GM12878 (cell line): ENCODE measurements around the gene ANKRD11. TPM values are rescaled to one million over a fixed set of nuclear protein-coding genes. Genes with fewer than 3 reads are reported as not detected.

ENCODE experiments used
- ATAC-seq: fragments of 200-7000 bp; cut with Tn5 transposase; 3 replicates; pipeline ENCODE4 v1.9.1; 2020; ENCODE audit warnings: mild to moderate bottlenecking, moderate library complexity
- BruUV-seq: library from RNA; stranded (reverse); fragments of 400-500 nt; replicated peaks from 2 replicates; lab custom pipeline; 2021; lab: Mats Ljungman, UMichigan
- CTCF ChIA-PET: fragments of 300-600 bp; sonication (Branson Sonifier 250); formaldehyde crosslinking; extraction: SDS; loops from one replicate; lab custom pipeline; 2021; ENCODE audit warnings: inconsistent platforms; lab: Yijun Ruan, JAX
- POLR2A ChIA-PET: fragments of 350-600 bp; formaldehyde crosslinking; extraction: SDS; loops from one replicate; lab custom pipeline; 2021; ENCODE audit warnings: inconsistent platforms; lab: Charles Lee
- RAD21 ChIA-PET: fragments of 300-600 bp; sonication (Branson Sonifier 250); formaldehyde crosslinking; loops from one replicate; lab custom pipeline; 2023; ENCODE audit warnings: antibody characterized with exemption; ENCODE audit not compliant: unreplicated experiment; lab: Charles Lee
- SMC1A ChIA-PET: fragments of 300-600 bp; sonication (Branson Sonifier 250); formaldehyde crosslinking; loops from one replicate; lab custom pipeline; 2023; ENCODE audit not compliant: unreplicated experiment, uncharacterized antibody; lab: Charles Lee
- DNase-seq: peaks from one replicate; pipeline ENCODE4 v3.0.0-alpha.2; 2011; ENCODE audit warnings: low read depth, low spot score
- FAIRE-seq: peaks from 3 replicates; lab custom pipeline; 2011; peaks lifted over from hg19 to GRCh38; lab: Jason Lieb, UNC
- H2AFZ ChIP-seq: 2 replicates; pipeline ENCODE4 v1.6.0; 2011; ENCODE audit warnings: low read depth, low read length, control low read depth; ENCODE audit not compliant: control insufficient read depth
- H3K27ac ChIP-seq: 2 replicates; pipeline ENCODE4 v1.5.1; 2011; ENCODE audit warnings: control low read depth; ENCODE audit not compliant: control insufficient read depth, insufficient read depth
- H3K27me3 ChIP-seq, 2 experiments: replicated peaks in 1 of 2; 2 replicates each; pipeline versions ENCODE4 v1.6.0 to v1.6.1; 2011; ENCODE audit warnings: low read length in 1 of 2; ENCODE audit not compliant: control insufficient read depth in 2 of 2, insufficient read depth in 2 of 2
- H3K36me3 ChIP-seq, 2 experiments: 2 replicates each; pipeline ENCODE4 v1.5.1; 2011; ENCODE audit warnings: low read length in 1 of 2; ENCODE audit not compliant: control insufficient read depth in 2 of 2, insufficient read depth in 2 of 2
- H3K4me1 ChIP-seq: 2 replicates; pipeline ENCODE4 v1.6.1; 2011; ENCODE audit warnings: mild to moderate bottlenecking, low read length, moderate library complexity, mixed read lengths; ENCODE audit not compliant: control insufficient read depth, insufficient read depth
- H3K4me2 ChIP-seq: 2 replicates; pipeline ENCODE4 v1.6.0; 2011; ENCODE audit warnings: control low read depth; ENCODE audit not compliant: control insufficient read depth, insufficient read depth
- H3K4me3 ChIP-seq: fragments of 200-600 bp; sonication (generic); 2 replicates; pipeline ENCODE4 v1.5.1; 2016
- H3K79me2 ChIP-seq: 2 replicates; pipeline ENCODE4 v1.6.0; 2011; ENCODE audit warnings: low read length; ENCODE audit not compliant: control insufficient read depth, insufficient read depth
- H3K9ac ChIP-seq: 2 replicates; pipeline ENCODE4 v1.8.0; 2011; ENCODE audit warnings: low read length, control low read depth, mixed read lengths; ENCODE audit not compliant: control insufficient read depth, insufficient read depth
- H3K9me3 ChIP-seq: replicated peaks from 3 replicates; pipeline ENCODE4 v1.5.1; 2011; ENCODE audit warnings: mild to moderate bottlenecking, low read length; ENCODE audit not compliant: control insufficient read depth, insufficient read depth
- H4K20me1 ChIP-seq: 2 replicates; pipeline ENCODE4 v1.6.0; 2011; ENCODE audit not compliant: control insufficient read depth, insufficient read depth
- CBFB ChIP-seq: IDR thresholded peaks from 2 replicates; pipeline ENCODE4 v1.6.1; 2016; ENCODE audit warnings: antibody characterized with exemption, low read depth
- CREM ChIP-seq: IDR thresholded peaks from 2 replicates; pipeline ENCODE4 v1.6.1; 2014; ENCODE audit warnings: antibody characterized with exemption, low read depth
- FOXM1 ChIP-seq: IDR thresholded peaks from 2 replicates; pipeline ENCODE4 v1.6.1; 2012; ENCODE audit warnings: low read depth, mild to moderate bottlenecking, inconsistent platforms, low read length, moderate library complexity
- IRF4 ChIP-seq: IDR thresholded peaks from 2 replicates; pipeline ENCODE4 v1.6.1; 2011; ENCODE audit warnings: low read depth, low read length
- KDM1A ChIP-seq: fragments of 200-600 bp; sonication (generic); IDR thresholded peaks from 2 replicates; pipeline ENCODE4 v1.6.1; 2016; ENCODE audit warnings: borderline replicate concordance
- MXI1 ChIP-seq: fragments of 150-350 bp; IDR thresholded peaks from 2 replicates; pipeline ENCODE4 v1.6.1; 2011; ENCODE audit warnings: low read depth, mild to moderate bottlenecking, inconsistent platforms, low read length, improper control_type of control experiment
- MYC ChIP-seq: IDR thresholded peaks from 2 replicates; pipeline ENCODE4 v1.6.1; 2011; ENCODE audit warnings: mild to moderate bottlenecking, low read length, moderate library complexity, inconsistent platforms; ENCODE audit not compliant: insufficient read depth, insufficient replicate concordance, insufficient read length, severe bottlenecking
- NFYB ChIP-seq: IDR thresholded peaks from 2 replicates; pipeline ENCODE4 v1.6.1; 2011; ENCODE audit warnings: low read depth, mild to moderate bottlenecking, low read length, improper control_type of control experiment, moderate library complexity; ENCODE audit not compliant: insufficient read depth
- POLR2A ChIP-seq: IDR thresholded peaks from 2 replicates; pipeline ENCODE4 v1.6.1; 2011; ENCODE audit warnings: low read depth, mild to moderate bottlenecking, low read length
- TARDBP ChIP-seq: IDR thresholded peaks from 2 replicates; pipeline ENCODE4 v1.6.1; 2016; ENCODE audit warnings: borderline replicate concordance
- TCF7 ChIP-seq: IDR thresholded peaks from 2 replicates; pipeline ENCODE4 v1.6.1; 2014; ENCODE audit warnings: antibody characterized with exemption, borderline replicate concordance
- ZNF217 ChIP-seq: fragments of 450-650 bp; IDR thresholded peaks from 2 replicates; pipeline ENCODE4 v1.6.1; 2017; ENCODE audit warnings: antibody characterized with exemption, mild to moderate bottlenecking
- ZNF24 ChIP-seq: fragments of 450-650 bp; IDR thresholded peaks from 2 replicates; pipeline ENCODE4 v1.6.1; 2017; ENCODE audit warnings: antibody characterized with exemption, mild to moderate bottlenecking
- ZNF274 ChIP-seq: IDR thresholded peaks from one replicate; pipeline ENCODE4 v1.8.0; 2011; ENCODE audit not compliant: insufficient read length, insufficient read depth
- WGBS: methylation state at CpG from one replicate; pipeline ENCODE4 v1.1.6; 2016; ENCODE audit warnings: low lambda C conversion rate; ENCODE audit not compliant: insufficient replicate concordance, insufficient coverage; ENCODE audit errors: missing lambda C conversion rate; 5-methylcytosine and 5-hydroxymethylcytosine counted together
- in situ Hi-C: fragments of 300-500 bp; cut with MboI; formaldehyde crosslinking; loops from 9 replicates; pipeline ENCODE4 v1.14.3; 2018; ENCODE audit warnings: mixed read lengths
- intact Hi-C: fragments of 100-400 bp; cut with micrococcal nuclease; formaldehyde crosslinking; loops from one replicate; pipeline ENCODE4 v1.14.2; 2022; ENCODE audit not compliant: unreplicated experiment
- polyA plus RNA-seq, 11 experiments: library from polyadenylated mRNA; depleted of rRNA in 4 of 11; unstranded in 6 of 11; stranded (reverse) in 5 of 11; fragments of >200 nt; fragmentation: Nextera tagmentation in 4 of 11; fragmentation: Illumina TruSeq in 1 of 11; extraction: Ambion mirVana in 4 of 11; extraction: Trizol in 1 of 11; gene quantifications; 1 replicate in 1 of 11; 2 replicates in 10 of 11; pipeline versions ENCODE4 v1.2.1 to v1.2.3, GENCODE V29; 2011 to 2016; ENCODE audit warnings: inconsistent platforms in 2 of 11, missing spikeins in 2 of 11, low read depth in 1 of 11
- total RNA-seq, 4 experiments: library from RNA; depleted of rRNA in 3 of 4; stranded (reverse); fragments of >200 nt in 3 of 4; fragmentation: Illumina TruSeq in 1 of 4; extraction: Trizol in 1 of 4; gene quantifications; 2 replicates each; pipeline versions ENCODE4 v1.2.1 to v1.2.3, GENCODE V29; 2013 to 2021
- TF ChIP-seq, protein P1 (sequence below): fragments of 450-650 bp; IDR thresholded peaks from 2 replicates; pipeline ENCODE4 v1.6.1; 2016; ENCODE audit warnings: mild to moderate bottlenecking, moderate library complexity, borderline replicate concordance

The ANKRD11 gene
- total and polyA plus RNA-seq, 10 of the 15 experiments (the other 5 are each of a cell fraction or from before 2014, with no cell fraction given) = 5.1 to 103 (median 27.4) TPM

DNA sequence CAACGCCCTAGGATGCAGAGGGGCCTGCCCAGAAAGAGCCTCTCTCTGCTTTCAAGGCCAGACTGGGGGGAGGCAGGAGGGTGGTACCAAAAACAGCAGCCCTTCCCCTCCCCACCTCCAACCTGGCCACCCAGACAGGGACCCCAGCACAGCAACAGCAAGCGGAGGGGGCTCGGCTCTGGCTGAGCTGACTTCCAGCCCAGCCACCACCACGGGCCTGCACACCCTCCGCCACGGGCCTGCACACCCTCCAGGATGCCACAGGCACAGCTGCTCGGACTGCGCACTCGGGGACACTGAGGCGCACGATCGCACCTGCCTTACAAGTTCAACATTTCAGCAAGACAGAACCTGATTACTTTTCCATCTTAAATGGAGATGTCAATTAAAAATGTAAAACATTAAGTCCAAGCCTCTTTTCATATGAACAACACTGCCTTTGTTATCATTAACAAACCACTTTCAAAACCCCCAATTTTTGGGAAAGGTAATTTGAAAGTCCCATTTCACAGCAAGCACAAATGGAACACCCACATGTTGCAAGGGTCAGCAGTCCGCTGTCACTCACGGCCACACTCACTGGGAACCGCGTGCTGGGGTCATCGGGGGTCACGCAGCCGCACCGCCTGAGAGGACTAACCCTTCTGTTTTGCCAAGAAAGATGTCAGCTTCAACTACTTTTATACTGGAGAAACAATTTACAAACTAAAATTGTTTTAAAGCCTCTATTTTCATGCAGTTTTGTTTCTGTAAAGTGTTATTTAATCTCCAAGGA lies 76.4 kb downstream of the ANKRD11 start:
- peaks cover 9 to 22% of the 10 kb centered on the region in 2 experiments for H3K36me3 ChIP-seq
- TF ChIP-seq POLR2A (peak; percentile 30; the same call in 1 of the 2 replicates), CREM (no peak)
- intact Hi-C loops = no loop called here
- in situ Hi-C loops = no loop called here
- H3K27ac ChIP-seq = no peak overlapping the region
- H3K9ac ChIP-seq = no peak overlapping the region
- RAD21 ChIA-PET = no interaction called here
- no TSS peak for BruUV-seq
- no peaks in the 10 kb centered on the region for H3K9me3 ChIP-seq
- peaks cover 13% of the 10 kb centered on the region for H3K4me1 ChIP-seq
- SMC1A ChIA-PET = no interaction called here
- ATAC-seq = no peak
- H3K27me3 ChIP-seq = no peaks in the 10 kb centered on the region
- peaks cover 15% of the 10 kb centered on the region for H4K20me1 ChIP-seq
- H3K4me2 ChIP-seq = no peak overlapping the region
- POLR2A ChIA-PET = no interaction called here
- CTCF ChIA-PET = interaction anchor here (1.4 kb wide), 1 partner anchor 95 kb away, joined by 4 read pairs; no protein-coding TSS in a partner anchor
- peaks cover 91% of the 10 kb centered on the region for H3K79me2 ChIP-seq
- FAIRE-seq = no peak
- 90% methylated on average over 20 of the region's 20 CpGs for WGBS
- DNase-seq = no peak
- H2AFZ ChIP-seq = no peak overlapping the region
- H3K4me3 ChIP-seq = no peak overlapping the region

DNA sequence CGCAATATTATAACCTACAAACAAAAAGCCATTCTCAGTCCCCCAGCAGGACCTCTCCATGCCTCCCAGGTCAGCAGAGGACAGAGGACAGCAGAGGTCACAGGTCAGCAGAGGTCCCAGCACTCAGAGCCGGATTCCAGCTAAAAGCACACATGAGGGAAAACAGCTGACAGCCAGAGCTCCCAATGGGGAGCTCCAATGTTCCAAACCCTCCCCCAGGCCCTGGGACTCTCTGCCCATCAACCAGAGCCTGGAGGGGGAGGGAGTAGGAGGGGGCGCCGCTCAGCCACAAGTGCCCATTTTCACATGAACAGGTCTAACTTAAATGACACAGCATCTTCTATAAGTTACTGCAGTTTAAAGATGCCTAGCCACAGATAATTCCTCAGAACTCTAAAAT lies 77.5 kb downstream of the ANKRD11 start:
- Histone ChIP-seq H3K36me3 (peaks cover 7 to 16% of the 10 kb centered on the region in 2 experiments), H3K4me3 (no peak overlapping the region), H3K4me2 (no peak overlapping the region), H3K9me3 (no peaks in the 10 kb centered on the region), H2AFZ (no peak overlapping the region), H3K27ac (no peak overlapping the region), H3K9ac (no peak overlapping the region), H3K27me3 (no peaks in the 10 kb centered on the region), H3K79me2 (peaks cover 91% of the 10 kb centered on the region), H4K20me1 (peaks cover 15% of the 10 kb centered on the region), H3K4me1 (peaks cover 12% of the 10 kb centered on the region)
- ChIA-PET RAD21 (no interaction called here), POLR2A (no interaction called here), CTCF (no interaction called here), SMC1A (interaction anchor here (1.0 kb wide), 1 partner anchor 103 kb away, joined by 3 read pairs; no protein-coding TSS in a partner anchor)
- ATAC-seq = no peak
- BruUV-seq = TSS peak; percentile 9
- DNase-seq = no peak
- WGBS = 94% methylated on average over 4 of the region's 4 CpGs
- intact Hi-C loops (no loop called here), in situ Hi-C loops (no loop called here)
- FAIRE-seq = no peak
- TF ChIP-seq ZNF274 (no peak), TCF7 (no peak), ZNF217 (no peak), KDM1A (no peak), IRF4 (no peak), TARDBP (no peak), CBFB (no peak), FOXM1 (no peak), MYC (no peak), MXI1 (no peak), NFYB (no peak), ZNF24 (no peak)
- TF ChIP-seq, protein P1, sequence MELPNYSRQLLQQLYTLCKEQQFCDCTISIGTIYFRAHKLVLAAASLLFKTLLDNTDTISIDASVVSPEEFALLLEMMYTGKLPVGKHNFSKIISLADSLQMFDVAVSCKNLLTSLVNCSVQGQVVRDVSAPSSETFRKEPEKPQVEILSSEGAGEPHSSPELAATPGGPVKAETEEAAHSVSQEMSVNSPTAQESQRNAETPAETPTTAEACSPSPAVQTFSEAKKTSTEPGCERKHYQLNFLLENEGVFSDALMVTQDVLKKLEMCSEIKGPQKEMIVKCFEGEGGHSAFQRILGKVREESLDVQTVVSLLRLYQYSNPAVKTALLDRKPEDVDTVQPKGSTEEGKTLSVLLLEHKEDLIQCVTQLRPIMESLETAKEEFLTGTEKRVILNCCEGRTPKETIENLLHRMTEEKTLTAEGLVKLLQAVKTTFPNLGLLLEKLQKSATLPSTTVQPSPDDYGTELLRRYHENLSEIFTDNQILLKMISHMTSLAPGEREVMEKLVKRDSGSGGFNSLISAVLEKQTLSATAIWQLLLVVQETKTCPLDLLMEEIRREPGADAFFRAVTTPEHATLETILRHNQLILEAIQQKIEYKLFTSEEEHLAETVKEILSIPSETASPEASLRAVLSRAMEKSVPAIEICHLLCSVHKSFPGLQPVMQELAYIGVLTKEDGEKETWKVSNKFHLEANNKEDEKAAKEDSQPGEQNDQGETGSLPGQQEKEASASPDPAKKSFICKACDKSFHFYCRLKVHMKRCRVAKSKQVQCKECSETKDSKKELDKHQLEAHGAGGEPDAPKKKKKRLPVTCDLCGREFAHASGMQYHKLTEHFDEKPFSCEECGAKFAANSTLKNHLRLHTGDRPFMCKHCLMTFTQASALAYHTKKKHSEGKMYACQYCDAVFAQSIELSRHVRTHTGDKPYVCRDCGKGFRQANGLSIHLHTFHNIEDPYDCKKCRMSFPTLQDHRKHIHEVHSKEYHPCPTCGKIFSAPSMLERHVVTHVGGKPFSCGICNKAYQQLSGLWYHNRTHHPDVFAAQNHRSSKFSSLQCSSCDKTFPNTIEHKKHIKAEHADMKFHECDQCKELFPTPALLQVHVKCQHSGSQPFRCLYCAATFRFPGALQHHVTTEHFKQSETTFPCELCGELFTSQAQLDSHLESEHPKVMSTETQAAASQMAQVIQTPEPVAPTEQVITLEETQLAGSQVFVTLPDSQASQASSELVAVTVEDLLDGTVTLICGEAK = no peak
